OCI-LY1 (cell line): ENCODE measurements around the gene ARHGAP35.

Experiments
- CTCF ChIP-seq: fragments of 200-600 bp; sonication (generic), shearing (Covaris generic); IDR thresholded peaks from 2 replicates; pipeline ENCODE4 v1.5.1; 2017; ENCODE audit warnings: mild to moderate bottlenecking, antibody characterized with exemption, low read length, moderate library complexity, mixed read lengths
- EZH2 ChIP-seq: fragments of 200-600 bp; sonication (generic), shearing (Covaris generic); IDR thresholded peaks from 2 replicates; pipeline ENCODE4 v1.8.0; 2017; ENCODE audit warnings: borderline replicate concordance, mixed run types, mild to moderate bottlenecking, antibody characterized with exemption, low read length, moderate library complexity, mixed read lengths

GRCh38 chr19:46859637-46860124 lies 1.1 kb upstream of the ARHGAP35 start:
- TF ChIP-seq CTCF (no peak), EZH2 (no peak)
